GM12878 (cell line): ENCODE data around the gene LRRC58. TPM values are rescaled to one million over a fixed set of nuclear protein-coding genes. Genes with fewer than 3 reads are reported as not detected.

Experiments used
- ATAC-seq: fragments of 200-7000 bp; cut with Tn5 transposase; 3 replicates; pipeline ENCODE4 v1.9.1; 2020; ENCODE audit warnings: mild to moderate bottlenecking, moderate library complexity
- BruUV-seq: library from RNA; stranded (reverse); fragments of 400-500 nt; replicated peaks from 2 replicates; lab custom pipeline; 2021; lab: Mats Ljungman, UMichigan
- CTCF ChIA-PET: fragments of 300-600 bp; sonication (Branson Sonifier 250); formaldehyde crosslinking; extraction: SDS; loops from one replicate; lab custom pipeline; 2021; ENCODE audit warnings: inconsistent platforms; lab: Yijun Ruan, JAX
- POLR2A ChIA-PET: fragments of 350-600 bp; formaldehyde crosslinking; extraction: SDS; loops from one replicate; lab custom pipeline; 2021; ENCODE audit warnings: inconsistent platforms; lab: Charles Lee
- RAD21 ChIA-PET: fragments of 300-600 bp; sonication (Branson Sonifier 250); formaldehyde crosslinking; loops from one replicate; lab custom pipeline; 2023; ENCODE audit warnings: antibody characterized with exemption; ENCODE audit not compliant: unreplicated experiment; lab: Charles Lee
- SMC1A ChIA-PET: fragments of 300-600 bp; sonication (Branson Sonifier 250); formaldehyde crosslinking; loops from one replicate; lab custom pipeline; 2023; ENCODE audit not compliant: unreplicated experiment, uncharacterized antibody; lab: Charles Lee
- DNase-seq: peaks from one replicate; pipeline ENCODE4 v3.0.0-alpha.2; 2011; ENCODE audit warnings: low read depth, low spot score
- FAIRE-seq: peaks from 3 replicates; lab custom pipeline; 2011; peaks lifted over from hg19 to GRCh38; lab: Jason Lieb, UNC
- H2AFZ ChIP-seq: 2 replicates; pipeline ENCODE4 v1.6.0; 2011; ENCODE audit warnings: low read depth, low read length, control low read depth; ENCODE audit not compliant: control insufficient read depth
- H3K27ac ChIP-seq: 2 replicates; pipeline ENCODE4 v1.5.1; 2011; ENCODE audit warnings: control low read depth; ENCODE audit not compliant: control insufficient read depth, insufficient read depth
- H3K27me3 ChIP-seq, 2 experiments: replicated peaks in 1 of 2; 2 replicates each; pipeline versions ENCODE4 v1.6.0 to v1.6.1; 2011; ENCODE audit warnings: low read length in 1 of 2; ENCODE audit not compliant: control insufficient read depth in 2 of 2, insufficient read depth in 2 of 2
- H3K36me3 ChIP-seq, 2 experiments: 2 replicates each; pipeline ENCODE4 v1.5.1; 2011; ENCODE audit warnings: low read length in 1 of 2; ENCODE audit not compliant: control insufficient read depth in 2 of 2, insufficient read depth in 2 of 2
- H3K4me1 ChIP-seq: 2 replicates; pipeline ENCODE4 v1.6.1; 2011; ENCODE audit warnings: mild to moderate bottlenecking, low read length, moderate library complexity, mixed read lengths; ENCODE audit not compliant: control insufficient read depth, insufficient read depth
- H3K4me2 ChIP-seq: 2 replicates; pipeline ENCODE4 v1.6.0; 2011; ENCODE audit warnings: control low read depth; ENCODE audit not compliant: control insufficient read depth, insufficient read depth
- H3K4me3 ChIP-seq: fragments of 200-600 bp; sonication (generic); 2 replicates; pipeline ENCODE4 v1.5.1; 2016
- H3K79me2 ChIP-seq: 2 replicates; pipeline ENCODE4 v1.6.0; 2011; ENCODE audit warnings: low read length; ENCODE audit not compliant: control insufficient read depth, insufficient read depth
- H3K9ac ChIP-seq: 2 replicates; pipeline ENCODE4 v1.8.0; 2011; ENCODE audit warnings: low read length, control low read depth, mixed read lengths; ENCODE audit not compliant: control insufficient read depth, insufficient read depth
- H3K9me3 ChIP-seq: replicated peaks from 3 replicates; pipeline ENCODE4 v1.5.1; 2011; ENCODE audit warnings: mild to moderate bottlenecking, low read length; ENCODE audit not compliant: control insufficient read depth, insufficient read depth
- H4K20me1 ChIP-seq: 2 replicates; pipeline ENCODE4 v1.6.0; 2011; ENCODE audit not compliant: control insufficient read depth, insufficient read depth
- BRCA1 ChIP-seq: IDR thresholded peaks from 2 replicates; pipeline ENCODE4 v1.6.1; 2011; ENCODE audit warnings: low read depth, low read length, improper control_type of control experiment
- CHD1 ChIP-seq: IDR thresholded peaks from 2 replicates; pipeline ENCODE4 v1.6.1; 2012; ENCODE audit warnings: low read depth, low read length, improper control_type of control experiment
- CUX1 ChIP-seq: IDR thresholded peaks from 2 replicates; pipeline ENCODE4 v1.6.1; 2012; ENCODE audit warnings: improper control_type of control experiment, low read depth, low read length; ENCODE audit not compliant: insufficient replicate concordance
- EED ChIP-seq: sonication (generic); IDR thresholded peaks from 2 replicates; pipeline ENCODE4 v1.6.1; 2016; ENCODE audit warnings: antibody characterized with exemption, low read depth
- ESRRA ChIP-seq: IDR thresholded peaks from 2 replicates; pipeline ENCODE4 v1.6.1; 2012; ENCODE audit warnings: mild to moderate bottlenecking, low read length, improper control_type of control experiment
- GABPA ChIP-seq: IDR thresholded peaks from 2 replicates; pipeline ENCODE4 v1.6.1; 2014; ENCODE audit warnings: antibody characterized with exemption, low read depth, mild to moderate bottlenecking, inconsistent platforms
- GATAD2B ChIP-seq: fragments of 450-650 bp; conservative IDR thresholded peaks from 2 replicates; pipeline ENCODE4 v1.6.1; 2017; ENCODE audit warnings: low read depth, mild to moderate bottlenecking, moderate library complexity
- HDAC2 ChIP-seq: fragments of 200-600 bp; sonication (generic); IDR thresholded peaks from 2 replicates; pipeline ENCODE4 v1.6.1; 2017
- HDGF ChIP-seq: fragments of 450-650 bp; IDR thresholded peaks from 2 replicates; pipeline ENCODE4 v1.6.1; 2016; ENCODE audit warnings: antibody characterized with exemption
- KAT2A ChIP-seq: conservative IDR thresholded peaks from 2 replicates; pipeline ENCODE4 v1.6.1; 2011; ENCODE audit warnings: low read depth, low read length; ENCODE audit not compliant: control insufficient read depth
- NBN ChIP-seq: fragments of 450-650 bp; IDR thresholded peaks from 2 replicates; pipeline ENCODE4 v1.6.1; 2016
- NFYA ChIP-seq: IDR thresholded peaks from 2 replicates; pipeline ENCODE4 v1.6.1; 2011; ENCODE audit warnings: low read depth, mild to moderate bottlenecking, low read length, improper control_type of control experiment, borderline replicate concordance
- NFYB ChIP-seq: IDR thresholded peaks from 2 replicates; pipeline ENCODE4 v1.6.1; 2011; ENCODE audit warnings: low read depth, mild to moderate bottlenecking, low read length, improper control_type of control experiment, moderate library complexity; ENCODE audit not compliant: insufficient read depth
- ZNF687 ChIP-seq: fragments of 450-650 bp; IDR thresholded peaks from 2 replicates; pipeline ENCODE4 v1.6.1; 2017; ENCODE audit warnings: mild to moderate bottlenecking, moderate library complexity
- WGBS: methylation state at CpG from one replicate; pipeline ENCODE4 v1.1.6; 2016; ENCODE audit warnings: low lambda C conversion rate; ENCODE audit not compliant: insufficient replicate concordance, insufficient coverage; ENCODE audit errors: missing lambda C conversion rate; 5-methylcytosine and 5-hydroxymethylcytosine counted together
- in situ Hi-C: fragments of 300-500 bp; cut with MboI; formaldehyde crosslinking; loops from 9 replicates; pipeline ENCODE4 v1.14.3; 2018; ENCODE audit warnings: mixed read lengths
- intact Hi-C: fragments of 100-400 bp; cut with micrococcal nuclease; formaldehyde crosslinking; loops from one replicate; pipeline ENCODE4 v1.14.2; 2022; ENCODE audit not compliant: unreplicated experiment
- polyA plus RNA-seq, 11 experiments: library from polyadenylated mRNA; depleted of rRNA in 4 of 11; unstranded in 6 of 11; stranded (reverse) in 5 of 11; fragments of >200 nt; fragmentation: Nextera tagmentation in 4 of 11; fragmentation: Illumina TruSeq in 1 of 11; extraction: Ambion mirVana in 4 of 11; extraction: Trizol in 1 of 11; gene quantifications; 1 replicate in 1 of 11; 2 replicates in 10 of 11; pipeline versions ENCODE4 v1.2.1 to v1.2.3, GENCODE V29; 2011 to 2016; ENCODE audit warnings: inconsistent platforms in 2 of 11, missing spikeins in 2 of 11, low read depth in 1 of 11
- total RNA-seq, 4 experiments: library from RNA; depleted of rRNA in 3 of 4; stranded (reverse); fragments of >200 nt in 3 of 4; fragmentation: Illumina TruSeq in 1 of 4; extraction: Trizol in 1 of 4; gene quantifications; 2 replicates each; pipeline versions ENCODE4 v1.2.1 to v1.2.3, GENCODE V29; 2013 to 2021

LRRC58 gene
- total and polyA plus RNA-seq, 10 of the 15 experiments (the other 5 are each of a cell fraction or from before 2014, with no cell fraction given): 7.7 to 29.5 (median 18.8) TPM

- FAIRE-seq (no peak), DNase-seq (no peak), ATAC-seq (no peak)
- 37% methylated on average over 2 of the region's 2 CpGs for WGBS
- H3K4me1 ChIP-seq: no peaks in the 10 kb centered on the region
- no peak overlapping the region for H3K27ac ChIP-seq
- BruUV-seq: no TSS peak
- H3K27me3 ChIP-seq: no peaks in the 10 kb centered on the region; a peak in 1 of 4 replicates
- no peaks in the 10 kb centered on the region; the same call in 2 of the 3 replicates for H3K9me3 ChIP-seq
- intact Hi-C loops (no loop called here), in situ Hi-C loops (no loop called here)
- H3K9ac ChIP-seq: no peak overlapping the region
- H2AFZ ChIP-seq: no peak overlapping the region
- H4K20me1 ChIP-seq: no peaks in the 10 kb centered on the region
- no peak for TF ChIP-seq GABPA
- no peak for TF ChIP-seq ESRRA
- TF ChIP-seq EED: no peak
- no peak for TF ChIP-seq NBN
- TF ChIP-seq NFYA: no peak
- TF ChIP-seq CUX1: no peak
- TF ChIP-seq NFYB: no peak
- TF ChIP-seq HDGF: no peak
- TF ChIP-seq BRCA1: no peak
- TF ChIP-seq ZNF687: no peak
- no peak for TF ChIP-seq KAT2A
- TF ChIP-seq GATAD2B: no peak
- no peak for TF ChIP-seq CHD1
- no peak for TF ChIP-seq HDAC2
- ChIA-PET POLR2A (no interaction called here), CTCF (interaction anchor here (1.1 to 1.9 kb wide), 2 partner anchors 24 to 162 kb away, joined by 4 to 5 read pairs; no protein-coding TSS in a partner anchor), RAD21 (no interaction called here), SMC1A (no interaction called here)
- H3K4me2 ChIP-seq: no peak overlapping the region
- H3K36me3 ChIP-seq: no peaks in the 10 kb centered on the region
- no peak overlapping the region for H3K4me3 ChIP-seq
- H3K79me2 ChIP-seq: no peaks in the 10 kb centered on the region
These were observed 44.6 kb upstream of the LRRC58 start for GRCh38 chr3:120393761-120394160.
